Choroid plexus epithelial cell (primary cell): Measurements from ENCODE around the gene RXFP2.

Experiments
- DNase-seq: peaks from one replicate; pipeline ENCODE4 v3.0.0-alpha.2; 2010; ENCODE audit warnings: low read depth
- H3K4me3 ChIP-seq: 2 replicates; pipeline ENCODE4 v1.5.1; 2011; ENCODE audit warnings: low read depth, mild to moderate bottlenecking, control low read depth, low read length, moderate library complexity
- TF ChIP-seq, protein P1 (sequence below): conservative IDR thresholded peaks from 2 replicates; pipeline ENCODE4 v1.5.1; 2011; ENCODE audit warnings: low read depth, mild to moderate bottlenecking, control low read depth, inconsistent platforms, low read length, moderate library complexity

Gene RXFP2

GRCh38 chr13:31747966-31748365 lies 8.6 kb downstream of the RXFP2 start:
- DNase-seq, result no peak
- H3K4me3 ChIP-seq, result no peak overlapping the region
- TF ChIP-seq, protein P1, sequence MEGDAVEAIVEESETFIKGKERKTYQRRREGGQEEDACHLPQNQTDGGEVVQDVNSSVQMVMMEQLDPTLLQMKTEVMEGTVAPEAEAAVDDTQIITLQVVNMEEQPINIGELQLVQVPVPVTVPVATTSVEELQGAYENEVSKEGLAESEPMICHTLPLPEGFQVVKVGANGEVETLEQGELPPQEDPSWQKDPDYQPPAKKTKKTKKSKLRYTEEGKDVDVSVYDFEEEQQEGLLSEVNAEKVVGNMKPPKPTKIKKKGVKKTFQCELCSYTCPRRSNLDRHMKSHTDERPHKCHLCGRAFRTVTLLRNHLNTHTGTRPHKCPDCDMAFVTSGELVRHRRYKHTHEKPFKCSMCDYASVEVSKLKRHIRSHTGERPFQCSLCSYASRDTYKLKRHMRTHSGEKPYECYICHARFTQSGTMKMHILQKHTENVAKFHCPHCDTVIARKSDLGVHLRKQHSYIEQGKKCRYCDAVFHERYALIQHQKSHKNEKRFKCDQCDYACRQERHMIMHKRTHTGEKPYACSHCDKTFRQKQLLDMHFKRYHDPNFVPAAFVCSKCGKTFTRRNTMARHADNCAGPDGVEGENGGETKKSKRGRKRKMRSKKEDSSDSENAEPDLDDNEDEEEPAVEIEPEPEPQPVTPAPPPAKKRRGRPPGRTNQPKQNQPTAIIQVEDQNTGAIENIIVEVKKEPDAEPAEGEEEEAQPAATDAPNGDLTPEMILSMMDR, result no peak

- H3K4me3 ChIP-seq, result no peak overlapping the region
- peak; percentile 83 for DNase-seq
- TF ChIP-seq, protein P1, result no peak
Observed at GRCh38 chr13:31749929-31750328, 10.6 kb downstream of the RXFP2 start.

- DNase-seq, result no peak
- TF ChIP-seq, protein P1, result no peak
- no peak overlapping the region for H3K4me3 ChIP-seq
Observed at GRCh38 chr13:31755211-31755610, 15.9 kb downstream of the RXFP2 start.

- DNase-seq, result peak; percentile 20
- TF ChIP-seq, protein P1, result no peak
- H3K4me3 ChIP-seq, result no peak overlapping the region
Observed at GRCh38 chr13:31755803-31756212, 16.5 kb downstream of the RXFP2 start.

DNA sequence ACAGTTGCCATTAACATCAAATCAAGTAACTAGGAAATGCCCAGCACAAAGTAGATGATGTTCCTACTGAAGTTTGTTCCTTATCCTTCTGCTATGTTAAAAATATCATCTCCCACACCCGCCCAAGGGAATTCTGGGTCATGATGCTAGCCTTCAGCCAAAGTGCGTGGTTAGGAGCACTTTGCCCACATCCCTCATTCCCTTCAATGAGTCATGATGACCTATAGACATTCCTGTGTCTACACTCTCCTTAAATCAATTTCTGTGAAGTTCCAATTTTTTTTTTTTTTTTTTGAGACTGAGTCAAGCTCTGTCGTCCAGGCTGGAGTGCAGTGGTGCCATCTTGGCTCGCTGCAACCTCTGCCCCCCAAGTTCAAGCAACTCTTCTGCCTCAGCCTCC lies 17.0 kb downstream of the RXFP2 start:
- DNase-seq, result peak; percentile 56
- H3K4me3 ChIP-seq, result no peak overlapping the region
- TF ChIP-seq, protein P1, result no peak

DNA sequence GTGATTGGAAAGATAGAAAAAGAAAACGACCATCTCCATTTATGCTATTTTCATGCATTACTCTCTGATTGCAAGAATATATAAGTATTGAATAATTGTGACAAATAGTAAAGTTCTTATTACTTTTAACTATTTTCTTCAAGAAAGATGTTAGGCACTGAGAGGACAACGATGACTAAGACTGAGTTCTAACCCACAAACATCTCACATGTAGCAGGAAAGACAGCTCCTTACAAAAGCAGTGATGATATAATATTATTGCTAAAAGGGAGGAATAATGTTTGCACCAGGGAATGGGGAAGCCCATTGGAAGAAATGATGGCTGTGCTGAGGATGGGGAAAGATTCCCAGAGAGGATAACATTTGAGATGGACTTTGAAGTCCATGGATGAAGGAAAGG lies 22.6 kb downstream of the RXFP2 start:
- no peak for DNase-seq
- TF ChIP-seq, protein P1, result no peak
- H3K4me3 ChIP-seq, result no peak overlapping the region

- TF ChIP-seq, protein P1, result no peak
- no peak for DNase-seq
- H3K4me3 ChIP-seq, result no peak overlapping the region
Observed at GRCh38 chr13:31764556-31764955, 25.2 kb downstream of the RXFP2 start.
